Adrenal gland (tissue), 12 donors: Measurements from ENCODE around the gene UBE2O. TPM values are rescaled to one million over a fixed set of nuclear protein-coding genes. Genes with fewer than 3 reads are reported as not detected.

Experiments used
- DNase-seq, 7 donors: peaks; one replicate each; pipeline ENCODE4 v3.0.0-alpha.2; 2019 to 2020
- H3K27ac ChIP-seq, 5 donors: fragments of 200-600 bp; sonication (generic) in 4 of 5; 1 replicate in 3 of 5; 2 replicates in 2 of 5; pipeline versions ENCODE4 v1.5.1 to v1.8.0; 2016 to 2020; ENCODE audit warnings: mild to moderate bottlenecking in 1 of 5
- H3K27me3 ChIP-seq: fragments of 200-600 bp; 2 replicates; pipeline ENCODE4 v1.8.0; 2021
- H3K36me3 ChIP-seq, 2 donors: fragments of 200-600 bp; replicated peaks in 1 of 2; 1 replicate in 1 of 2; 2 replicates in 1 of 2; pipeline versions ENCODE4 v1.5.1 to v1.8.0; 2018 to 2022
- H3K4me1 ChIP-seq, 2 donors: fragments of 200-600 bp; replicated peaks in 1 of 2; 1 replicate in 1 of 2; 2 replicates in 1 of 2; pipeline versions ENCODE4 v1.5.1 to v1.8.0; 2018 to 2021
- H3K4me3 ChIP-seq, 4 donors: fragments of 200-600 bp; sonication (generic) in 3 of 4; one replicate each; pipeline ENCODE4 v1.5.1; 2016 to 2018
- H3K9me3 ChIP-seq, 3 donors: fragments of 200-600 bp; sonication (generic) in 1 of 3; replicated peaks in 1 of 3; 1 replicate in 2 of 3; 2 replicates in 1 of 3; pipeline versions ENCODE4 v1.5.1 to v1.8.0; 2016 to 2021
- POLR2A ChIP-seq, 2 donors: fragments of 450-650 bp; IDR thresholded peaks; one replicate each; pipeline ENCODE4 v1.6.1; 2017; ENCODE audit warnings: antibody characterized with exemption in 2 of 2, mild to moderate bottlenecking in 2 of 2, moderate library complexity in 1 of 2
- WGBS, 4 donors: extraction: QIAGEN DNeasy Blood & Tissue Kit in 2 of 4; methylation state at CpG; one replicate each; pipeline versions ENCODE4 v1.1.5 to v1.1.7; 2013 to 2017; 5-methylcytosine and 5-hydroxymethylcytosine counted together
- intact Hi-C, 2 donors: fragments of 100-400 bp; cut with DNase I; formaldehyde crosslinking; loops; one replicate each; pipeline versions ENCODE4 v1.14.1 to v1.15.0; 2022 to 2023
- polyA plus RNA-seq, 3 donors: library from polyadenylated mRNA; stranded (reverse); fragments of 200-250 nt in 2 of 3; fragments of 350-450 nt in 1 of 3; fragmentation: Illumina TruSeq in 1 of 3; extraction: RNeasy Lipid Tissue Mini Kit (QIAGEN cat#74804) in 1 of 3; gene quantifications; one replicate each; pipeline ENCODE4 v1.2.3, GENCODE V29; 2013 to 2014
- total RNA-seq, 9 donors: library from RNA; depleted of rRNA in 4 of 9; stranded (reverse); fragments of >200 nt in 4 of 9; fragments of 120-200 nt in 1 of 9; fragmentation: NEBNext Ultra II Directional in 1 of 9; extraction: Animal tissue kit (Norgen Biotek cat#: 25700) in 1 of 9; gene quantifications; one replicate each; pipeline versions ENCODE4 v1.1.0 to v1.2.4, GENCODE V29; 2013 to 2023
- TF ChIP-seq, protein P1 (sequence below), 6 experiments: fragments of 450-650 bp in 4 of 6; fragments of 200-600 bp in 2 of 6; sonication (generic) in 1 of 6; IDR thresholded peaks; 1 replicate in 5 of 6; 2 replicates in 1 of 6; pipeline versions ENCODE4 v1.5.1 to v1.8.0; 2016 to 2021; ENCODE audit warnings: antibody characterized with exemption in 6 of 6, mild to moderate bottlenecking in 2 of 6, moderate library complexity in 1 of 6
- donor health status: healthy with polysubstance abuse.
- donor health status: Bipolar disorder and iron deficiency.
- donor health status: DM: yes; HTN: yes; CAD: no.
- donor health status: DM: no; HTN: no; CAD: no.
- donor health status: DM: no; HTN: no; CAD: no.
- donor health status: DM: yes; HTN: yes; CAD: no.

UBE2O gene
- total and polyA plus RNA-seq, 12 donors: 9.8 to 21.8 (median 15.8) TPM

DNA sequence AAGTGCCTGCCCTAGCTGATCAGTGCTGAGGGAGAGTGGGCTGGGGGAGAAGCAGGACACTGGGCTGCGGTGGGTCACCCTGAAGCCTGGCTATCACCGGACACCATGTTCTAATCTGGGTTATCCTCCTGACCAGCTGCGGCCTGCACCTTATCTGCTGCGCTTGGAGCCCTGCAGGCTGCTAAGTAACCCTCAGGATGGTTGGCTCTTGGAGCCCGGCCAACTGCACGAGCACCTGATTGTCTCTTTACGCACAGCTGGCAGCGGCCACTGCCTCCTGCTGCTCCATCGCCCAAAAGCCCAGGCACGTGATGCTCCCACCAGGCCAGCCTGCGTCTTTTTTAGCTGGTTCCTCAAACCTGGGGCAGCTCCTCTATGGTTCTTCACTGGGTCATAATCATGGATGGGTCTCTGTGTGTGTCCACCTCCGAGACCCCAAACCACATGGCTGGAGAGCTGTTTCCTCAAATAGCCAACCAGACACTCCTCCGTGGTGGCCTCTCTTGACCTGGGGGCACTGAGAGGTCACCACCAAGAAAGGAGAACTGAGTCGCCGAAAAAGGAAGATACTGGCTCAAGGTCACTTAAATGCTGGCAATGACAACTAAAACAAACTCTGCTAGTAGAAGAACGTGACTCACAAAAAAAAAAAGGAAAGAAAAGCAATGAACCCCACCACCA is 46.8 kb downstream of the UBE2O start:
- DNase-seq: peak; percentile 44 to 92 (median 48)
- peaks cover 0 to 20% of the 10 kb centered on the region in 2 donors for H3K36me3 ChIP-seq
- no peaks in the 10 kb centered on the region for H3K27me3 ChIP-seq
- intact Hi-C loops: loop anchor here (2.0 to 10.0 kb wide), 3 partner anchors 49 to 99 kb away; partner anchors contain the start of genes RHBDF2 (in 1 of the 2) and UBE2O (in 1 of the 2)
- H3K4me1 ChIP-seq: peaks cover 7 to 22% of the 10 kb centered on the region in 2 donors
- 53 to 60% (median 56%) methylated on average over 11 to 16 of the region's 16 CpGs for WGBS, 4 donors
- TF ChIP-seq, protein P1, sequence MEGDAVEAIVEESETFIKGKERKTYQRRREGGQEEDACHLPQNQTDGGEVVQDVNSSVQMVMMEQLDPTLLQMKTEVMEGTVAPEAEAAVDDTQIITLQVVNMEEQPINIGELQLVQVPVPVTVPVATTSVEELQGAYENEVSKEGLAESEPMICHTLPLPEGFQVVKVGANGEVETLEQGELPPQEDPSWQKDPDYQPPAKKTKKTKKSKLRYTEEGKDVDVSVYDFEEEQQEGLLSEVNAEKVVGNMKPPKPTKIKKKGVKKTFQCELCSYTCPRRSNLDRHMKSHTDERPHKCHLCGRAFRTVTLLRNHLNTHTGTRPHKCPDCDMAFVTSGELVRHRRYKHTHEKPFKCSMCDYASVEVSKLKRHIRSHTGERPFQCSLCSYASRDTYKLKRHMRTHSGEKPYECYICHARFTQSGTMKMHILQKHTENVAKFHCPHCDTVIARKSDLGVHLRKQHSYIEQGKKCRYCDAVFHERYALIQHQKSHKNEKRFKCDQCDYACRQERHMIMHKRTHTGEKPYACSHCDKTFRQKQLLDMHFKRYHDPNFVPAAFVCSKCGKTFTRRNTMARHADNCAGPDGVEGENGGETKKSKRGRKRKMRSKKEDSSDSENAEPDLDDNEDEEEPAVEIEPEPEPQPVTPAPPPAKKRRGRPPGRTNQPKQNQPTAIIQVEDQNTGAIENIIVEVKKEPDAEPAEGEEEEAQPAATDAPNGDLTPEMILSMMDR (IDR thresholded peaks at IDR 0.05): no peak
- TF ChIP-seq POLR2A (IDR thresholded peaks at IDR 0.05): no peak
- H3K27ac ChIP-seq: peak overlapping the region in 2 of 5 donors; percentile 27 to 70
- no peaks in the 10 kb centered on the region for H3K9me3 ChIP-seq
- H3K4me3 ChIP-seq: no peak overlapping the region

DNA sequence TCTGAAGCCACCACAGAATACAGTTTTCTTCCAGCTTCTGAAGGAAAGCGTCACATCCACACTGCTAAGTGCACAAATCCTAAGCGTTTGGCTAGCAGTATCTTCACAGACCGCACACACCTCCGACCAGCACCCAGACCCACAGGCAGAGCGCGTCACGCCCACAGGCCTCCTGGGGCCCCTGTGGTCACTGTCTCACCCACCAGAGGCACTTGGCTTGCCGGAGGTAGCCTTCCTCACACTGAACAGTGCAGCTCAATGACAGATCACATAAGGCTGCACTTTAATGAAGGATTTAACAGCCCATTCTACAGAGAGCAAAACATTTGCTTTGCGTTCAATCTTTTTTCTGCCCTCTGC is 47.4 kb downstream of the UBE2O start:
- H3K36me3 ChIP-seq: peaks cover 0 to 26% of the 10 kb centered on the region in 2 donors

DNA sequence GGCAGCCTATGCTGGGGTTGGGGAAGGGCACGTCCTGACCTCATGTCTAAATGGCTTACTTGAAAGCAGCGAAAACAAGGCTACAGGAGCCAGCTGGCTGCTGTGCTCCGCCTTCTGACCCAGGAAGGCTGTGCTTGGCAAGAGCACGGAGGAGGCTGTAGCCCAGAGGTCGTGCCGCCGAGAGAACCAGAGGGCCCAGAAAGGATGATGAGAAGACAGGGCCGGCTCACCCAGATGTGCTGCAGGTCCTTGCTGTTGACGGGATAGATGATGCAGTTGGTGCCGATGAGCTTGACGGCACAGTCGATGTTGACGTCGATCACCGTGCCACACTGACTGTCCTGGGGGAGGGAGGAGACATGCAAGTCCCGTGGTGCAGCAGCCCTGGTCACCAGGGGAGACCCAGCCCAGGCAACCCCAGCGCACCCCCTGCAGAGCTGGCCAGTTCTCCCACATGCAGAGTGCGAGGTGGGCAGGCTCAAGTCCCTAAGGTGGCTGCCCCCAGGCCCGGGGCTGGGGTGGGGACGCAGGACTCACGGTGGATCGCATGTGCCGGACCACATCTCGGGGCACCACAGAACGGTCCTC is 47.9 kb downstream of the UBE2O start:
- Histone ChIP-seq H3K27me3 (no peaks in the 10 kb centered on the region), H3K36me3 (peaks cover 0 to 31% of the 10 kb centered on the region in 2 donors), H3K9me3 (no peaks in the 10 kb centered on the region), H3K27ac (peak overlapping the region in 1 of 5 donors; percentile 70), H3K4me3 (no peak overlapping the region), H3K4me1 (peaks cover 7 to 22% of the 10 kb centered on the region in 2 donors)
- 80 to 87% (median 86%) methylated on average over 15 to 25 of the region's 25 CpGs for WGBS, 4 donors
- no peak for TF ChIP-seq POLR2A (IDR thresholded peaks at IDR 0.05)
- TF ChIP-seq, protein P1 (IDR thresholded peaks at IDR 0.05): no peak
- DNase-seq: peak in 4 of 7 donors; percentile 27 to 77 (median 52)
- intact Hi-C loops: loop anchor here (5.0 to 10.0 kb wide), 3 partner anchors 50 to 102 kb away; partner anchors contain the start of genes RHBDF2 (in 1 of the 2) and UBE2O (in 1 of the 2)

More for the DNA sequence above, 47.4 kb downstream of the UBE2O start:
- DNase-seq: no peak
- peaks cover 7 to 22% of the 10 kb centered on the region in 2 donors for H3K4me1 ChIP-seq
- 88 to 94% (median 94%) methylated on average over 8 to 9 of the region's 9 CpGs for WGBS, 4 donors
- peak overlapping the region in 2 of 5 donors; percentile 27 to 70 for H3K27ac ChIP-seq
- no peak for TF ChIP-seq POLR2A (IDR thresholded peaks at IDR 0.05)
- TF ChIP-seq, protein P1 (IDR thresholded peaks at IDR 0.05): no peak
- H3K4me3 ChIP-seq: no peak overlapping the region
- no peaks in the 10 kb centered on the region for H3K27me3 ChIP-seq
- intact Hi-C loops: loop anchor here in 1 of 2 donors (10.0 kb wide), 2 partner anchors 49 to 99 kb away; partner anchors contain the start of genes RHBDF2 and UBE2O
- H3K9me3 ChIP-seq: no peaks in the 10 kb centered on the region

DNA sequence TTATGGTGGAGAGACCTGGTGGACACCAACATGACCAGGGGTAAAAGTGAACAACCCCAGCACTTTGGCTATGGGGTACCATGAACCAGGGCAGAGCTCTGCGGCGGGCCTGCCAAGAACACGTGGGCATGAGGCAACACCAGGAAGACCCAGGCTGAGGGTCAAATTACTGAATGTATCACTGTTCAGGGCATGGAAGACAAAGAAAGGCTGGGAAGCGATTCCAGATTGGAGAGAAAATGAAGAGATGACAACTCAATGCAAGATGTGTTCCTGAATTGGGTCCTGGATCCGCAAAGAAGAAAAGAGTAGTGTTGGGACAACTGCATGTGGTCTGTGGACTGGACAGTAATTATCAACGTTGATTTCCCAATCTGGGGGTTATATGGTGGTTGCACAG is 48.7 kb downstream of the UBE2O start:
- no peaks in the 10 kb centered on the region for H3K9me3 ChIP-seq
- 85 to 90% (median 87%) methylated on average over 6 of the region's 6 CpGs for WGBS, 4 donors
- H3K4me1 ChIP-seq: peaks cover 7 to 22% of the 10 kb centered on the region in 2 donors
- intact Hi-C loops: loop anchor here (5.0 to 10.0 kb wide), 3 partner anchors 51 to 103 kb away; partner anchors contain the start of genes RHBDF2 (in 1 of the 2) and UBE2O (in 1 of the 2)
- no peak overlapping the region for H3K4me3 ChIP-seq
- TF ChIP-seq, protein P1 (IDR thresholded peaks at IDR 0.05): no peak
- TF ChIP-seq POLR2A (IDR thresholded peaks at IDR 0.05): no peak
- peaks cover 0 to 39% of the 10 kb centered on the region in 2 donors for H3K36me3 ChIP-seq
- no peak for DNase-seq
- no peaks in the 10 kb centered on the region for H3K27me3 ChIP-seq
- H3K27ac ChIP-seq: peak overlapping the region in 2 of 5 donors; percentile 31 to 70
